Neural progenitor cell (in vitro differentiated cells): ENCODE data around the gene CCDC149.

Experiments
- CTCF ChIP-seq: fragments of 200-600 bp; sonication (generic); IDR thresholded peaks from 2 replicates; pipeline ENCODE4 v1.5.1; 2017; ENCODE audit warnings: antibody characterized with exemption, mild to moderate bottlenecking
- EZH2 ChIP-seq: fragments of 200-600 bp; sonication (generic); IDR thresholded peaks from 2 replicates; pipeline ENCODE4 v1.6.1; 2017; ENCODE audit warnings: antibody characterized with exemption, mild to moderate bottlenecking, moderate library complexity

GRCh38 chr4:24876431-24876830, 36.4 kb downstream of the CCDC149 start:
- TF ChIP-seq EZH2 (no peak), CTCF (no peak)
